ENCODE data around the gene TMEM163.
"Not testable (repeated sequence)": the region's sequence is repeated elsewhere in the genome, so short reads cannot be mapped to it uniquely, and the experiment has no call there.

GRCh38 chr2:134656391-134656790 is 62.4 kb downstream of the TMEM163 start:
- not testable (repeated sequence) for TF ChIP-seq ZNF423 (CRISPR knock-in tag; IDR thresholded peaks at IDR 0.05); USF2 (CRISPR knock-in tag; IDR thresholded peaks at IDR 0.05); CREB1 (CRISPR knock-in tag; IDR thresholded peaks at IDR 0.05); ZNF317 (CRISPR knock-in tag; IDR thresholded peaks at IDR 0.05; ENCODE audit: borderline replicate concordance, low read depth); SP1 (CRISPR knock-in tag; conservative IDR thresholded peaks at IDR 0.05); NFE2L1 (CRISPR knock-in tag; IDR thresholded peaks at IDR 0.05); E2F1 (CRISPR knock-in tag; IDR thresholded peaks at IDR 0.05); CBFB (CRISPR knock-in tag; IDR thresholded peaks at IDR 0.05; ENCODE audit: low read depth)
- TF ChIP-seq, protein P1, sequence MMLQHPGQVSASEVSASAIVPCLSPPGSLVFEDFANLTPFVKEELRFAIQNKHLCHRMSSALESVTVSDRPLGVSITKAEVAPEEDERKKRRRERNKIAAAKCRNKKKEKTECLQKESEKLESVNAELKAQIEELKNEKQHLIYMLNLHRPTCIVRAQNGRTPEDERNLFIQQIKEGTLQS (CRISPR knock-in tag; conservative IDR thresholded peaks at IDR 0.05) = not testable (repeated sequence)
- TF ChIP-seq, protein P2, sequence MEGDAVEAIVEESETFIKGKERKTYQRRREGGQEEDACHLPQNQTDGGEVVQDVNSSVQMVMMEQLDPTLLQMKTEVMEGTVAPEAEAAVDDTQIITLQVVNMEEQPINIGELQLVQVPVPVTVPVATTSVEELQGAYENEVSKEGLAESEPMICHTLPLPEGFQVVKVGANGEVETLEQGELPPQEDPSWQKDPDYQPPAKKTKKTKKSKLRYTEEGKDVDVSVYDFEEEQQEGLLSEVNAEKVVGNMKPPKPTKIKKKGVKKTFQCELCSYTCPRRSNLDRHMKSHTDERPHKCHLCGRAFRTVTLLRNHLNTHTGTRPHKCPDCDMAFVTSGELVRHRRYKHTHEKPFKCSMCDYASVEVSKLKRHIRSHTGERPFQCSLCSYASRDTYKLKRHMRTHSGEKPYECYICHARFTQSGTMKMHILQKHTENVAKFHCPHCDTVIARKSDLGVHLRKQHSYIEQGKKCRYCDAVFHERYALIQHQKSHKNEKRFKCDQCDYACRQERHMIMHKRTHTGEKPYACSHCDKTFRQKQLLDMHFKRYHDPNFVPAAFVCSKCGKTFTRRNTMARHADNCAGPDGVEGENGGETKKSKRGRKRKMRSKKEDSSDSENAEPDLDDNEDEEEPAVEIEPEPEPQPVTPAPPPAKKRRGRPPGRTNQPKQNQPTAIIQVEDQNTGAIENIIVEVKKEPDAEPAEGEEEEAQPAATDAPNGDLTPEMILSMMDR (IDR thresholded peaks at IDR 0.05) = not testable (repeated sequence)
- TF ChIP-seq, protein P3, sequence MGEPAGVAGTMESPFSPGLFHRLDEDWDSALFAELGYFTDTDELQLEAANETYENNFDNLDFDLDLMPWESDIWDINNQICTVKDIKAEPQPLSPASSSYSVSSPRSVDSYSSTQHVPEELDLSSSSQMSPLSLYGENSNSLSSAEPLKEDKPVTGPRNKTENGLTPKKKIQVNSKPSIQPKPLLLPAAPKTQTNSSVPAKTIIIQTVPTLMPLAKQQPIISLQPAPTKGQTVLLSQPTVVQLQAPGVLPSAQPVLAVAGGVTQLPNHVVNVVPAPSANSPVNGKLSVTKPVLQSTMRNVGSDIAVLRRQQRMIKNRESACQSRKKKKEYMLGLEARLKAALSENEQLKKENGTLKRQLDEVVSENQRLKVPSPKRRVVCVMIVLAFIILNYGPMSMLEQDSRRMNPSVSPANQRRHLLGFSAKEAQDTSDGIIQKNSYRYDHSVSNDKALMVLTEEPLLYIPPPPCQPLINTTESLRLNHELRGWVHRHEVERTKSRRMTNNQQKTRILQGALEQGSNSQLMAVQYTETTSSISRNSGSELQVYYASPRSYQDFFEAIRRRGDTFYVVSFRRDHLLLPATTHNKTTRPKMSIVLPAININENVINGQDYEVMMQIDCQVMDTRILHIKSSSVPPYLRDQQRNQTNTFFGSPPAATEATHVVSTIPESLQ (CRISPR knock-in tag; IDR thresholded peaks at IDR 0.05) = not testable (repeated sequence)

Measured in WTC11 (cell line).